ENCODE results near the gene CPNE2.
A peak's percentile ranks its signal among the peaks of the same experiment; 100 is the strongest.

Gene CPNE2

DNA sequence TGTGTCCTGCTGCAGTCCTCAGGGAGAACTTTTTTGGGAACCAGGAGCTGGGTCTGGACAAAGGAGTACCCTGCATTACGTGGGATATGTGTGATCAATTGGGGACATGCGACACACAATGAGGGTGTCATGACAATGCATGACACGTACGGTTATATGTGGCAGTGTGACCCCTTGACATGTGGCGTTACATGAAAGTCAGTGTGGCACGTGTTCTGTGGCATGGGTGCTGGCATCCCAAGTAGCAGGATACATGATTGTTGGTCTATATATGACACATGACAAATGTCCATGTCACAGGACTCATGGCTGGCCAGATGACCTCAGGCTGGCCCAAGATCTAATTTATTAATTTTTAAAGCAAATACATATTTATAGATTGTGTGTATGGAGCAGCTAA, 9.7 kb upstream of the CPNE2 start:
- Histone ChIP-seq H3K79me1 (replicated peaks; ENCODE audit: low read length, poor library complexity, severe bottlenecking) (no peaks in the 10 kb centered on the region), H2AK5ac (ENCODE audit: low read length, severe bottlenecking) (no peak overlapping the region), H2BK5ac (ENCODE audit: low read depth, low read length, poor library complexity, severe bottlenecking) (no peak overlapping the region), H2BK12ac (ENCODE audit: low read length in 2 of 2) (no peak overlapping the region), H3K9me3 (ENCODE audit: control insufficient read depth, low read length) (no peaks in the 10 kb centered on the region), H3K27ac (ENCODE audit: low read length, poor library complexity, severe bottlenecking) (no peak overlapping the region), H3K4me1 (ENCODE audit: control insufficient read depth, insufficient read depth, low read depth, low read length) (peaks cover 2% of the 10 kb centered on the region), H2BK120ac (ENCODE audit: low read depth, low read length) (no peak overlapping the region), H4K91ac (ENCODE audit: low read length) (no peak overlapping the region), H3K18ac (ENCODE audit: low read depth in 1 of 2, low read length in 2 of 2) (no peak overlapping the region), H3K36me3 (ENCODE audit: control insufficient read depth in 1 of 2, insufficient read depth in 2 of 2, low read depth in 1 of 2, low read length in 2 of 2) (peaks cover 3 to 55% of the 10 kb centered on the region in 2 experiments), H3K14ac (ENCODE audit: low read length in 2 of 2) (no peak overlapping the region), H3K27me3 (ENCODE audit: control insufficient read depth in 1 of 2, insufficient read depth in 1 of 2, low read length in 2 of 2) (peaks cover 0 to 27% of the 10 kb centered on the region in 2 experiments), H2AFZ (ENCODE audit: low read depth, low read length) (no peak overlapping the region), H3K4me3 (ENCODE audit: insufficient read depth in 1 of 2, low read depth in 1 of 2, low read length in 2 of 2) (no peak overlapping the region), H3K4me2 (ENCODE audit: low read length, poor library complexity, severe bottlenecking) (no peak overlapping the region), H3K23ac (ENCODE audit: low read length in 2 of 2) (no peak overlapping the region), H4K8ac (ENCODE audit: low read length) (no peak overlapping the region), H2BK15ac (ENCODE audit: low read depth, poor library complexity, severe bottlenecking) (no peak overlapping the region), H3K9ac (ENCODE audit: low read length) (no peak overlapping the region), H3K4ac (ENCODE audit: low read depth in 1 of 2, low read length in 2 of 2) (no peak overlapping the region)
- 87% methylated on average over 6 of the region's 6 CpGs for WGBS
- no peak for DNase-seq

DNA sequence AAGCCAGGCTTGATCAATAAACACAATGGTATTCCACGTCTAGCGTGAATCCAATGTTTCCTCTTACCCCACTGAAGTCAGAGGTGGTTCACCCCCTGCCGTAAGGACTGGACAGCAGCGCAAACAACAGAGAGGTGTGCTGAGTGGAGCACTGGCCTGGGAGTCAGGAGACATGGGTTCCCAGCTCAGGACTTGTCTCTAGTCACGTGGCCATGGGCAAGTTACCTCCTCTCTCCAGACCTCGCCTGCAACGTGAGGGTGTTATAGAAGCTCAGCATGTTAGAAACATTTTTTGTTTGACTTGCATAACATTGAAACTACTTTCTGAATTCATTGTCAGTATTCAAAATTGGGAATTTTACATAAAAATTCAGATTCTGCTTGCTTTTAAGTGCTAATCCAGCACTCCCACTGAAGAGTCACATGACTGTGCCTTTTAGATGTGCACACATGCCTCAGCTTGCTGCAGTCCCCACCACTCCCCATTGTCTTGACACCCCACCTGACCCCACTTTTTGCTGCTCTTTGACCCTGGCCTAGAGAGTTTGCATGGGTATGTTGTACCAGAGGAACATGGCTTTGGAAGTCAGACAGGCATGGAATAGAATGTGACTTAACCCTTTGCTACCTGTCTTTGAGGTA, 8.8 kb upstream of the CPNE2 start:
- Histone ChIP-seq H2AFZ (ENCODE audit: low read depth, low read length) (no peak overlapping the region), H3K14ac (ENCODE audit: low read length in 2 of 2) (no peak overlapping the region), H3K4me2 (ENCODE audit: low read length, poor library complexity, severe bottlenecking) (no peak overlapping the region), H2BK5ac (ENCODE audit: low read depth, low read length, poor library complexity, severe bottlenecking) (no peak overlapping the region), H3K36me3 (ENCODE audit: control insufficient read depth in 1 of 2, insufficient read depth in 2 of 2, low read depth in 1 of 2, low read length in 2 of 2) (peaks cover 0 to 49% of the 10 kb centered on the region in 2 experiments), H3K9me3 (ENCODE audit: control insufficient read depth, low read length) (no peaks in the 10 kb centered on the region), H3K23ac (ENCODE audit: low read length in 2 of 2) (no peak overlapping the region), H2BK12ac (ENCODE audit: low read length in 2 of 2) (no peak overlapping the region), H3K4ac (ENCODE audit: low read depth in 1 of 2, low read length in 2 of 2) (no peak overlapping the region), H2BK120ac (ENCODE audit: low read depth, low read length) (no peak overlapping the region), H2BK15ac (ENCODE audit: low read depth, poor library complexity, severe bottlenecking) (no peak overlapping the region), H3K27me3 (ENCODE audit: control insufficient read depth in 1 of 2, insufficient read depth in 1 of 2, low read length in 2 of 2) (peaks cover 0 to 27% of the 10 kb centered on the region in 2 experiments), H3K9ac (ENCODE audit: low read length) (no peak overlapping the region), H3K79me1 (replicated peaks; ENCODE audit: low read length, poor library complexity, severe bottlenecking) (no peaks in the 10 kb centered on the region), H3K4me1 (ENCODE audit: control insufficient read depth, insufficient read depth, low read depth, low read length) (peaks cover 2% of the 10 kb centered on the region), H4K91ac (ENCODE audit: low read length) (no peak overlapping the region), H3K27ac (ENCODE audit: low read length, poor library complexity, severe bottlenecking) (no peak overlapping the region), H4K8ac (ENCODE audit: low read length) (no peak overlapping the region), H2AK5ac (ENCODE audit: low read length, severe bottlenecking) (no peak overlapping the region), H3K4me3 (ENCODE audit: insufficient read depth in 1 of 2, low read depth in 1 of 2, low read length in 2 of 2) (no peak overlapping the region), H3K18ac (ENCODE audit: low read depth in 1 of 2, low read length in 2 of 2) (no peak overlapping the region)
- no peak for DNase-seq
- WGBS = 78% methylated on average over 5 of the region's 7 CpGs

DNA sequence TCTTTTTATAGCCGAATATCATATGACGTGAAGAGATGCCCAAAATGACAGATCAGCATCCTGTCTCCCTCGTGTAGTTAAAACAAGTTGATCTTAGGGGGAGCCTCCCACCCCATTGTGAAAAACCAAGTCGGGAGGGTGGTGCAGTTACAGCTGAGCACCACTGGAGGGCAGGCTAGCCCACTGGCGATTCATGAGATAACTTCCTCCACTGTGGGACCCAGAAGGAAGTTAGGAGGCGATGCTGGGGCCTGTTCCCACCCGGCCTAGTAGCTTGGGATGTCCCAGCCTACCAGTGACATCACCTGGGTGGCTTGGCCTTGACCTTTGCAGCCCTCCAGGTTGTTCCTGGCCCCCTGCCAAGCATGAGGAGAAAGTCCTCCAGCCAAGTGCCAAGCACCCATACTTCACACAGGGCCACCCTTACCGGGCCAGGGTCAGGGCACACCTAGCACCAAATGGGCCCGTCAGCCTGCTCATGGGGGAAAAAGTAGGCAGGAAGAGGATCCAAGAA, 8.1 kb upstream of the CPNE2 start:
- Histone ChIP-seq H3K9me3 (ENCODE audit: control insufficient read depth, low read length) (no peaks in the 10 kb centered on the region), H2BK120ac (ENCODE audit: low read depth, low read length) (no peak overlapping the region), H3K36me3 (ENCODE audit: control insufficient read depth in 1 of 2, insufficient read depth in 2 of 2, low read depth in 1 of 2, low read length in 2 of 2) (peaks cover 0 to 42% of the 10 kb centered on the region in 2 experiments), H2BK15ac (ENCODE audit: low read depth, poor library complexity, severe bottlenecking) (no peak overlapping the region), H2BK12ac (ENCODE audit: low read length in 2 of 2) (no peak overlapping the region), H3K23ac (ENCODE audit: low read length in 2 of 2) (no peak overlapping the region), H4K8ac (ENCODE audit: low read length) (peak overlapping the region; percentile 71), H3K79me1 (replicated peaks; ENCODE audit: low read length, poor library complexity, severe bottlenecking) (no peaks in the 10 kb centered on the region), H3K14ac (ENCODE audit: low read length in 2 of 2) (no peak overlapping the region), H3K4me2 (ENCODE audit: low read length, poor library complexity, severe bottlenecking) (no peak overlapping the region), H3K9ac (ENCODE audit: low read length) (no peak overlapping the region), H2AK5ac (ENCODE audit: low read length, severe bottlenecking) (peak overlapping the region; percentile 26), H2AFZ (ENCODE audit: low read depth, low read length) (peak overlapping the region; percentile 68), H3K4me3 (ENCODE audit: insufficient read depth in 1 of 2, low read depth in 1 of 2, low read length in 2 of 2) (no peak overlapping the region), H3K27me3 (ENCODE audit: control insufficient read depth in 1 of 2, insufficient read depth in 1 of 2, low read length in 2 of 2) (peaks cover 3 to 20% of the 10 kb centered on the region in 2 experiments), H4K91ac (ENCODE audit: low read length) (no peak overlapping the region), H3K4ac (ENCODE audit: low read depth in 1 of 2, low read length in 2 of 2) (peak overlapping the region in 1 of 2 experiments; percentile 40), H3K27ac (ENCODE audit: low read length, poor library complexity, severe bottlenecking) (no peak overlapping the region), H3K18ac (ENCODE audit: low read depth in 1 of 2, low read length in 2 of 2) (peak overlapping the region in 1 of 2 experiments; percentile 28), H3K4me1 (ENCODE audit: control insufficient read depth, insufficient read depth, low read depth, low read length) (peaks cover 2% of the 10 kb centered on the region), H2BK5ac (ENCODE audit: low read depth, low read length, poor library complexity, severe bottlenecking) (no peak overlapping the region)
- WGBS = 22% methylated on average over 9 of the region's 9 CpGs
- peak; percentile 73 for DNase-seq

DNA sequence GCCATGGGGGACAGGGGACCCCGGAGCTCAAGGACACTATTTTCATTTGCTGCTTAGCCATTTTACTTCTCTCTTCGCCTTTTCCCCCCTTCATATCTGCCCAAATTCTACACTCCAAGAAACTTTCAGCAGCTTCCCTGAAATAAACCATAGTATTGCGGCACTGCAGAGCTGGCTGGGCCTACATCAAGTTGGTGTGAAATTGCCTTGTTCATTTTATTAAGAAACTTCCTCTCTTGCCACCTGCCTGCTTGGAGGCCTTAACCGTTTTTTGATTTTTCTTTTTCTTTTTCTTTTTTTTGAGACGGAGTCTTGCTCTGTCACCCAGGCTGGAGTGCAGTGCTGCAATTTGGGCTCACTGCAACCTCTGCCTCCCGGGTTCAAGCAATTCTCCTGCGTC, 7.4 kb upstream of the CPNE2 start:
- no peak overlapping the region for H3K27ac ChIP-seq (ENCODE audit: low read length, poor library complexity, severe bottlenecking)
- no peak overlapping the region for H4K91ac ChIP-seq (ENCODE audit: low read length)
- H2AK5ac ChIP-seq (ENCODE audit: low read length, severe bottlenecking) = no peak overlapping the region
- no peak overlapping the region for H3K4me3 ChIP-seq (ENCODE audit: insufficient read depth in 1 of 2, low read depth in 1 of 2, low read length in 2 of 2)
- H4K8ac ChIP-seq (ENCODE audit: low read length) = no peak overlapping the region
- 88% methylated on average over 7 of the region's 7 CpGs for WGBS
- H3K14ac ChIP-seq (ENCODE audit: low read length in 2 of 2) = no peak overlapping the region
- no peak overlapping the region for H3K18ac ChIP-seq (ENCODE audit: low read depth in 1 of 2, low read length in 2 of 2)
- peaks cover 0 to 35% of the 10 kb centered on the region in 2 experiments for H3K36me3 ChIP-seq (ENCODE audit: control insufficient read depth in 1 of 2, insufficient read depth in 2 of 2, low read depth in 1 of 2, low read length in 2 of 2)
- no peak overlapping the region for H3K9ac ChIP-seq (ENCODE audit: low read length)
- H2BK120ac ChIP-seq (ENCODE audit: low read depth, low read length) = no peak overlapping the region
- no peak overlapping the region for H2BK12ac ChIP-seq (ENCODE audit: low read length in 2 of 2)
- no peak overlapping the region for H2BK5ac ChIP-seq (ENCODE audit: low read depth, low read length, poor library complexity, severe bottlenecking)
- H3K27me3 ChIP-seq (ENCODE audit: control insufficient read depth in 1 of 2, insufficient read depth in 1 of 2, low read length in 2 of 2) = peaks cover 6 to 14% of the 10 kb centered on the region in 2 experiments
- no peaks in the 10 kb centered on the region for H3K79me1 ChIP-seq (replicated peaks; ENCODE audit: low read length, poor library complexity, severe bottlenecking)
- H2BK15ac ChIP-seq (ENCODE audit: low read depth, poor library complexity, severe bottlenecking) = no peak overlapping the region
- H3K4ac ChIP-seq (ENCODE audit: low read depth in 1 of 2, low read length in 2 of 2) = no peak overlapping the region
- no peak overlapping the region for H3K4me2 ChIP-seq (ENCODE audit: low read length, poor library complexity, severe bottlenecking)
- peaks cover 2% of the 10 kb centered on the region for H3K4me1 ChIP-seq (ENCODE audit: control insufficient read depth, insufficient read depth, low read depth, low read length)
- H3K23ac ChIP-seq (ENCODE audit: low read length in 2 of 2) = no peak overlapping the region
- H2AFZ ChIP-seq (ENCODE audit: low read depth, low read length) = no peak overlapping the region
- no peaks in the 10 kb centered on the region for H3K9me3 ChIP-seq (ENCODE audit: control insufficient read depth, low read length)
- no peak for DNase-seq
